GM23248 (cell line): ENCODE measurements around the gene BMAL1. TPM values are rescaled to one million over a fixed set of nuclear protein-coding genes. Genes with fewer than 3 reads are reported as not detected.

Experiments
- DNase-seq: peaks from one replicate; pipeline ENCODE4 v3.0.0-alpha.2; 2015
- H2AFZ ChIP-seq: fragments of 200-600 bp; sonication (generic); 2 replicates; pipeline ENCODE4 v1.6.1; 2016; ENCODE audit warnings: antibody characterized with exemption
- H3F3A ChIP-seq: fragments of 200-600 bp; sonication (generic); 2 replicates; pipeline ENCODE4 v1.6.1; 2016; ENCODE audit warnings: mild to moderate bottlenecking, antibody characterized with exemption, mixed run types; ENCODE audit not compliant: insufficient read depth
- H3K27ac ChIP-seq: fragments of 200-600 bp; sonication (generic); 2 replicates; pipeline ENCODE4 v1.5.1; 2016; ENCODE audit warnings: mild to moderate bottlenecking
- H3K27me3 ChIP-seq: fragments of 200-600 bp; sonication (generic); replicated peaks from 2 replicates; pipeline ENCODE4 v1.6.1; 2016; ENCODE audit warnings: mild to moderate bottlenecking; ENCODE audit not compliant: insufficient read depth
- H3K36me3 ChIP-seq: fragments of 200-600 bp; sonication (generic); 2 replicates; pipeline ENCODE4 v1.6.1; 2016; ENCODE audit warnings: low read depth, mild to moderate bottlenecking
- H3K4me1 ChIP-seq: fragments of 200-600 bp; sonication (generic); 2 replicates; pipeline ENCODE4 v1.6.1; 2016; ENCODE audit warnings: mild to moderate bottlenecking; ENCODE audit not compliant: insufficient read depth
- H3K4me2 ChIP-seq: fragments of 200-600 bp; sonication (generic); one replicate; pipeline ENCODE4 v1.6.1; 2016; ENCODE audit warnings: mild to moderate bottlenecking; ENCODE audit not compliant: unreplicated experiment
- H3K4me3 ChIP-seq: fragments of 200-600 bp; sonication (generic); 2 replicates; pipeline ENCODE4 v1.5.1; 2016; ENCODE audit warnings: mild to moderate bottlenecking
- H3K79me2 ChIP-seq: fragments of 200-600 bp; sonication (generic); 2 replicates; pipeline ENCODE4 v1.6.1; 2016; ENCODE audit warnings: mild to moderate bottlenecking; ENCODE audit not compliant: insufficient read depth
- H3K9ac ChIP-seq: fragments of 200-600 bp; sonication (generic); 2 replicates; pipeline ENCODE4 v1.6.1; 2016; ENCODE audit warnings: mild to moderate bottlenecking
- H3K9me2 ChIP-seq: fragments of 200-600 bp; sonication (generic); 2 replicates; pipeline ENCODE4 v1.6.1; 2016; ENCODE audit warnings: mixed run types, mild to moderate bottlenecking, moderate library complexity; ENCODE audit not compliant: insufficient read depth
- H3K9me3 ChIP-seq: fragments of 200-600 bp; sonication (generic); one replicate; pipeline ENCODE4 v1.6.1; 2017; ENCODE audit warnings: low read depth
- H4K20me1 ChIP-seq: fragments of 200-600 bp; sonication (generic); 2 replicates; pipeline ENCODE4 v1.6.0; 2016; ENCODE audit not compliant: insufficient read depth
- EZH2 ChIP-seq: fragments of 200-600 bp; sonication (generic); IDR thresholded peaks from 2 replicates; pipeline ENCODE4 v1.6.1; 2018; ENCODE audit warnings: antibody characterized with exemption, mild to moderate bottlenecking; ENCODE audit not compliant: insufficient read depth, poor library complexity, severe bottlenecking
- EZH2phosphoT487 ChIP-seq: fragments of 200-600 bp; sonication (generic); IDR thresholded peaks from 2 replicates; pipeline ENCODE4 v1.6.1; 2018; ENCODE audit warnings: antibody characterized with exemption, moderate library complexity, mild to moderate bottlenecking, low read depth; ENCODE audit not compliant: insufficient read depth
- WGBS, 2 experiments: methylation state at CpG; one replicate each; pipeline ENCODE4 v1.1.6; 2015 to 2017; ENCODE audit warnings: low lambda C conversion rate in 2 of 2, low coverage in 1 of 2; ENCODE audit errors: missing lambda C conversion rate in 2 of 2; 5-methylcytosine and 5-hydroxymethylcytosine counted together
- in situ Hi-C: fragments of 300-500 bp; cut with MboI; formaldehyde crosslinking; loops from 2 replicates; pipeline ENCODE4 v1.15.0; 2020
- polyA plus RNA-seq: library from polyadenylated mRNA; unstranded; fragments of >200 nt; fragmentation: Nextera tagmentation; extraction: Ambion mirVana; gene quantifications from 2 replicates; pipeline ENCODE4 v1.2.1, GENCODE V29; 2016
- total RNA-seq: library from RNA; depleted of rRNA; stranded (reverse); fragments of >200 nt; shearing (Covaris generic); gene quantifications from 2 replicates; pipeline ENCODE4 v1.2.3, GENCODE V29; 2014

Gene BMAL1
- total and polyA plus RNA-seq, 2 experiments from 2014 or later = 31.9 to 41.7 TPM

DNA sequence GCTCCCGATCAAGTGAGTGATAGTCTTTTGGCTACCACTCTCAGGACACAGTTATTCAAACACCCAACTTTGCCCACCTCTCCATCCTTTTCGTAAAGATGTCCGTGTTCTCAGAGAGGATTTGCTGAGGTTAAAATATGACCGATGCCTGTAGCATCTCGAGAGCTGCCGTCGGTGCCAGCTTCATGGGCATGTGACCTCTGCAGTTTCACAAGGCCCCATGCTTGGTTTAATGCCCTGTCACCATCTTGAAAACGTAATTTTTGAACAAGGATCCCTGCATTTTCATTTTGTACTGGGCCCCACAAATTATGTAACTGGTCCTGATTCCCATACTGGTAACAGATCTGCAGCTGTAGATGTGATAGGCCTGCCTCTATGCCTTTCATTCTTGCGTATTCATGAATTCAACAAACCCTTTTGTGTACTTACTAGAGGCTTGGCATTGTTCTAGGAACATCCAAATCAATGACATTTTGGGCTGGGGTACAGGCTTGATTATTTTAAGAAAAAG lies 85.1 kb downstream of the BMAL1 start:
- Histone ChIP-seq H3K36me3 (peaks cover 46% of the 10 kb centered on the region), H3K4me3 (no peak overlapping the region), H2AFZ (no peak overlapping the region), H3K27ac (no peak overlapping the region), H3K4me1 (peaks cover 19% of the 10 kb centered on the region), H3K9me2 (no peaks in the 10 kb centered on the region), H3K9me3 (no peaks in the 10 kb centered on the region), H3K27me3 (no peaks in the 10 kb centered on the region), H3K79me2 (no peaks in the 10 kb centered on the region), H3F3A (peaks cover 19% of the 10 kb centered on the region; the same call in 1 of the 2 replicates), H4K20me1 (no peaks in the 10 kb centered on the region), H3K9ac (no peak overlapping the region), H3K4me2 (no peak overlapping the region)
- DNase-seq = no peak
- in situ Hi-C loops = no loop called here
- 97% methylated on average over 9 of the region's 9 CpGs for WGBS, 2 experiments
- no peak for TF ChIP-seq EZH2phosphoT487
- no peak for TF ChIP-seq EZH2

DNA sequence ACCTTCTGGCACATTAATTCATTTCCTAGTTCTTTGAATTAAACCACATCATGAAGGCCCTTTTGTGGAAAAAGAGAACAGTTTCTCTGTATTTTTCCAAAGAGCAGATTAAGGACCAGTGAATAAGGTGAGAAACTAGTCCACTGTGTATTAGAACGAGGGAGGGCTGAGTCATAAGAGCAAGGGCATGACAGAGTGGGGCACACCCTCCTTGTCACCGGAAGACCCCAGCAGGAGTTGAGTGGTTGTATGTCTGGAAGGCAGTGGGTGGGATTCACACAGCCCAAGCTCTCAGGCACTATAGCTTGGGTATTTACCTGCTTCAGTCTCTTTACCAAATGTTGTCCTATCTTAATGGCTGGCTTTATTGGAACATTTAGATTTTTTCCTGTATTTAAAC lies 86.8 kb downstream of the BMAL1 start:
- H3K9me2 ChIP-seq = no peaks in the 10 kb centered on the region
- peak; percentile 64 for DNase-seq
- no peaks in the 10 kb centered on the region for H3K79me2 ChIP-seq
- H3F3A ChIP-seq = 0 out of 2 replicates have a peak, but pooled peaks cover 7% of the 10 kb centered on the region
- H4K20me1 ChIP-seq = no peaks in the 10 kb centered on the region
- in situ Hi-C loops = no loop called here
- no peaks in the 10 kb centered on the region for H3K9me3 ChIP-seq
- no peak overlapping the region for H3K4me3 ChIP-seq
- no peak overlapping the region for H3K4me2 ChIP-seq
- no peaks in the 10 kb centered on the region for H3K27me3 ChIP-seq
- H2AFZ ChIP-seq = no peak overlapping the region
- H3K36me3 ChIP-seq = peaks cover 39% of the 10 kb centered on the region
- peaks cover 15% of the 10 kb centered on the region for H3K4me1 ChIP-seq
- 37 to 40% methylated on average over 2 of the region's 2 CpGs for WGBS, 2 experiments
- H3K27ac ChIP-seq = peak overlapping the region; percentile 43
- no peak for TF ChIP-seq EZH2phosphoT487
- TF ChIP-seq EZH2 = no peak
- H3K9ac ChIP-seq = peak overlapping the region; percentile 18; the same call in 1 of the 2 replicates

DNA sequence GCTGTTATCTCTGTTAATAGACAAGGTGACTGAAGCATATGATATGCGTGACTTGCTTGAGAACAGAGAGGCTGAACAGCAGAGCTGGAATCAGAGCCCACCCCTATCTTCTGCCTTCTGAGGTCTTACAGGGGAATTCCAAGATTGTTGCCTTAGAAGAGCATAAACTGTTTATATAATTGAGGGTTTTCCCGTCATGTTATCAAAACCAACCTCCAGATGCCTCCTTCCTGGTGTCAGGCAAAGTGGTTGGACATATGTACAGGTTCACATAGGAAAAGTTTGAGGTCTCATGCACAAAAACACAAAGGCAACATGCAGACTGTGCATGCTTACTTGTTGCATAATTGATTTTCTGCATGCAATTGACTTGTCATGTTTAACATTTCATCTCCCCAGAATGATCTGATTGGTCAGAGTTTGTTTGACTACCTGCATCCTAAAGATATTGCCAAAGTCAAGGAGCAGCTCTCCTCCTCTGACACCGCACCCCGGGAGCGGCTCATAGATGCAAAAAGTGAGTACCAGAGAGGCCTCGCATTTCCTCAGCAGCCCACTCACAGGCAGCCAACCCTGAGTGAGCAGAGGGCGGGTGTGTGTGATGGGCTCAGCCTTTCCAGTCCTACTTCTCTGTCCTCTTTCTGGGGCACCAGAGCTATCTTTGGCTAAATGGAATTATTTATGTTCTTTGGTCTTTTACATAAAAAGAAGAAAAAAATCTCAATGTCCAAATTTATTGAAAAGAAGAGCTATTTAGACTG lies 88.9 kb downstream of the BMAL1 start:
- 97 to 98% methylated on average over 7 of the region's 7 CpGs for WGBS, 2 experiments
- no peak for DNase-seq
- Histone ChIP-seq H3K36me3 (peaks cover 21% of the 10 kb centered on the region; the same call in 1 of the 2 replicates), H3F3A (0 out of 2 replicates have a peak, but pooled peaks cover 7% of the 10 kb centered on the region), H3K79me2 (no peaks in the 10 kb centered on the region), H3K27me3 (no peaks in the 10 kb centered on the region), H3K9ac (no peak overlapping the region), H4K20me1 (no peaks in the 10 kb centered on the region), H2AFZ (no peak overlapping the region), H3K4me1 (peaks cover 15% of the 10 kb centered on the region), H3K9me3 (no peaks in the 10 kb centered on the region), H3K9me2 (no peaks in the 10 kb centered on the region), H3K27ac (no peak overlapping the region), H3K4me3 (no peak overlapping the region), H3K4me2 (no peak overlapping the region)
- in situ Hi-C loops = no loop called here
- TF ChIP-seq EZH2 (no peak), EZH2phosphoT487 (no peak)

DNA sequence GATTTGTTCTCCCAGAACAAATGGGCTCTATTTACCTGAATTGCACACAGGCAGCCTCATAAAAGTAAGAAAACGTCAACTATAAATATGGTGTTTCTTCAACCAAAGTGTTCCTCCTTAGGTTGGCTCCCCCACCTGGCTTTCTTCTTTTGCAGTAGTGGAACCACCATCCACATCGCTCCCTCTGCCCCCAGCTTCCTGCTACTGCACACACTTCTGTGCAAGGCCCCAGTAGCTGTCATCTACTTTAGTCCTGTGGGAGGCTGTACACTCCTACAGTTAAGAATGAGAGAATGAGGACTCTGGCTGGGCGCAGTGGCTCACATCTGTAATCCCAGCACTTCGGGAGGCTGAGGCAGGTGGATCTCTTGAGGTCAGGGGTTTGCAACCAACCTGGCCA lies 89.5 kb downstream of the BMAL1 start:
- no peak overlapping the region for H3K4me3 ChIP-seq
- no peak overlapping the region for H3K4me2 ChIP-seq
- H3K9ac ChIP-seq = no peak overlapping the region
- WGBS, 2 experiments = 94 to 96% methylated on average over 4 of the region's 4 CpGs
- TF ChIP-seq EZH2phosphoT487 (no peak), EZH2 (no peak)
- H3F3A ChIP-seq = 0 out of 2 replicates have a peak, but pooled peaks cover 7% of the 10 kb centered on the region
- H3K4me1 ChIP-seq = peaks cover 15% of the 10 kb centered on the region
- no peaks in the 10 kb centered on the region for H3K27me3 ChIP-seq
- no peaks in the 10 kb centered on the region for H3K9me2 ChIP-seq
- DNase-seq = no peak
- peaks cover 19% of the 10 kb centered on the region; the same call in 1 of the 2 replicates for H3K36me3 ChIP-seq
- H3K9me3 ChIP-seq = no peaks in the 10 kb centered on the region
- no peaks in the 10 kb centered on the region for H3K79me2 ChIP-seq
- no peaks in the 10 kb centered on the region for H4K20me1 ChIP-seq
- in situ Hi-C loops = no loop called here
- H2AFZ ChIP-seq = no peak overlapping the region
- H3K27ac ChIP-seq = no peak overlapping the region
